B cell (primary cell): ENCODE data around the gene BLTP1. TPM values are rescaled to one million over a fixed set of nuclear protein-coding genes. Genes with fewer than 3 reads are reported as not detected.

ENCODE experiments used
- ATAC-seq: fragments of 200-7000 bp; cut with Tn5 transposase; one replicate; pipeline ENCODE4 v1.10.0; 2021; ENCODE audit warnings: low read depth, mild to moderate bottlenecking, moderate number of reproducible peaks, moderate library complexity
- CTCF ChIA-PET: fragments of 350-600 bp; sonication (Branson Sonifier 250); formaldehyde crosslinking; loops from one replicate; lab custom pipeline; 2021; ENCODE audit warnings: antibody characterized with exemption, inconsistent platforms; lab: Charles Lee
- POLR2A ChIA-PET: fragments of 350-600 bp; sonication (Branson Sonifier 250); formaldehyde crosslinking; loops from one replicate; lab custom pipeline; 2021; ENCODE audit warnings: antibody characterized with exemption; lab: Charles Lee
- DNase-seq: peaks from one replicate; pipeline ENCODE4 v3.0.0; 2013
- H2AFZ ChIP-seq: 2 replicates; pipeline ENCODE4 v1.6.1; 2012; ENCODE audit warnings: mild to moderate bottlenecking, low read depth, low read length; ENCODE audit not compliant: insufficient read depth, poor library complexity, severe bottlenecking
- H3K27ac ChIP-seq, 2 donors: 1 replicate in 1 of 2; 2 replicates in 1 of 2; pipeline ENCODE4 v1.5.1; 2012 to 2013; ENCODE audit warnings: low read length in 2 of 2, mild to moderate bottlenecking in 2 of 2, moderate library complexity in 1 of 2
- H3K27me3 ChIP-seq, 4 experiments: fragments of 200-600 bp in 1 of 4; sonication (generic) in 1 of 4; replicated peaks in 1 of 4; 1 replicate in 2 of 4; 2 replicates in 2 of 4; pipeline versions ENCODE4 v1.6.1 to v1.7.0; 2013 to 2016; ENCODE audit warnings: low read length in 3 of 4, mild to moderate bottlenecking in 2 of 4, mixed read lengths in 1 of 4, moderate library complexity in 1 of 4; ENCODE audit not compliant: insufficient read depth in 4 of 4, control insufficient read depth in 3 of 4; ENCODE audit errors: control extremely low read depth in 1 of 4
- H3K36me3 ChIP-seq, 2 experiments: replicated peaks in 1 of 2; 1 replicate in 1 of 2; 2 replicates in 1 of 2; pipeline versions ENCODE4 v1.6.1 to v1.7.1; 2013; ENCODE audit warnings: low read length in 1 of 2; ENCODE audit not compliant: insufficient read depth in 2 of 2, control insufficient read depth in 1 of 2; ENCODE audit errors: control extremely low read depth in 1 of 2, extremely low read depth in 1 of 2
- H3K4me1 ChIP-seq, 2 donors: fragments of 200-600 bp in 1 of 2; sonication (generic) in 1 of 2; 1 replicate in 1 of 2; 2 replicates in 1 of 2; pipeline versions ENCODE4 v1.5.1 to v1.6.1; 2013 to 2017; ENCODE audit warnings: low read length in 2 of 2; ENCODE audit not compliant: control insufficient read depth in 2 of 2, insufficient read depth in 2 of 2
- H3K4me2 ChIP-seq: replicated peaks from 2 replicates; pipeline ENCODE3; 2012; ENCODE audit warnings: mild to moderate bottlenecking, low read depth, low read length; ENCODE audit not compliant: poor library complexity, severe bottlenecking
- H3K4me3 ChIP-seq, 5 experiments: fragments of 200-600 bp in 1 of 5; sonication (generic) in 1 of 5; 1 replicate in 3 of 5; 2 replicates in 2 of 5; pipeline versions ENCODE4 v1.5.1 to v1.7.0; 2011 to 2016; ENCODE audit warnings: low read length in 4 of 5, mild to moderate bottlenecking in 4 of 5, low read depth in 2 of 5, control low read depth in 1 of 5, moderate library complexity in 1 of 5; ENCODE audit not compliant: insufficient read depth in 1 of 5; ENCODE audit errors: control extremely low read depth in 1 of 5, extremely low read depth in 1 of 5
- H3K79me2 ChIP-seq: fragments of 200-600 bp; sonication (generic); one replicate; pipeline ENCODE4 v1.6.0; 2016; ENCODE audit warnings: low read length; ENCODE audit not compliant: control insufficient read depth, insufficient read depth
- H3K9ac ChIP-seq: fragments of 200-600 bp; sonication (generic); 2 replicates; pipeline ENCODE4 v1.6.1; 2017; ENCODE audit warnings: mild to moderate bottlenecking, low read length, moderate library complexity
- H3K9me3 ChIP-seq, 3 donors: one replicate each; pipeline versions ENCODE4 v1.6.1 to v1.7.1; 2013; ENCODE audit warnings: low read length in 2 of 3; ENCODE audit not compliant: control insufficient read depth in 2 of 3, insufficient read depth in 1 of 3; ENCODE audit errors: control extremely low read depth in 1 of 3
- H4K20me1 ChIP-seq: 2 replicates; pipeline ENCODE4 v1.6.0; 2012; ENCODE audit warnings: mild to moderate bottlenecking, low read length; ENCODE audit not compliant: insufficient read depth, control insufficient read depth, poor library complexity, severe bottlenecking
- H3K27ac Mint-ChIP-seq: one replicate; pipeline ENCODE4 v1.8.0; 2021; ENCODE audit warnings: mixed read lengths
- H3K27me3 Mint-ChIP-seq: one replicate; pipeline ENCODE4 v1.8.0; 2021; ENCODE audit warnings: mixed read lengths
- H3K4me1 Mint-ChIP-seq: one replicate; pipeline ENCODE4 v1.8.0; 2021; ENCODE audit warnings: mixed read lengths
- H3K4me3 Mint-ChIP-seq: one replicate; pipeline ENCODE4 v1.8.0; 2021; ENCODE audit warnings: mixed read lengths
- H3K9me3 Mint-ChIP-seq: one replicate; pipeline ENCODE4 v1.8.0; 2022; ENCODE audit warnings: mixed read lengths; ENCODE audit not compliant: insufficient read depth
- EZH2 ChIP-seq: IDR thresholded peaks from 2 replicates; pipeline ENCODE4 v1.6.1; 2012; ENCODE audit warnings: borderline replicate concordance, low read depth, mild to moderate bottlenecking, moderate library complexity, low read length; ENCODE audit not compliant: insufficient read depth, poor library complexity, severe bottlenecking
- WGBS: methylation state at CpG from one replicate; pipeline ENCODE4 v1.1.5; 2013; ENCODE audit warnings: missing lambda C conversion rate; ENCODE audit not compliant: insufficient coverage; 5-methylcytosine and 5-hydroxymethylcytosine counted together
- intact Hi-C: fragments of 100-400 bp; cut with micrococcal nuclease; formaldehyde crosslinking; loops from one replicate; pipeline ENCODE4 v1.10.0; 2022
- polyA plus RNA-seq: library from polyadenylated mRNA; depleted of rRNA; stranded (reverse); fragments of >200 nt; gene quantifications from 2 replicates; pipeline ENCODE4 v1.2.3, GENCODE V29; 2012
- total RNA-seq, 2 donors: library from RNA; stranded (reverse); fragments of 120-200 nt in 1 of 2; gene quantifications; 1 replicate in 1 of 2; 2 replicates in 1 of 2; pipeline versions ENCODE4 v1.2.3 to v1.2.4, GENCODE V29; 2013 to 2022
- TF ChIP-seq, protein P1 (sequence below): fragments of 200-600 bp; IDR thresholded peaks from one replicate; pipeline ENCODE4 v1.8.0; 2022; ENCODE audit warnings: antibody characterized with exemption, mild to moderate bottlenecking

Gene BLTP1
- total and polyA plus RNA-seq, 2 donors (not counting 1 experiment from before 2014, with no cell fraction given) = 24.5 to 86.3 TPM

DNA sequence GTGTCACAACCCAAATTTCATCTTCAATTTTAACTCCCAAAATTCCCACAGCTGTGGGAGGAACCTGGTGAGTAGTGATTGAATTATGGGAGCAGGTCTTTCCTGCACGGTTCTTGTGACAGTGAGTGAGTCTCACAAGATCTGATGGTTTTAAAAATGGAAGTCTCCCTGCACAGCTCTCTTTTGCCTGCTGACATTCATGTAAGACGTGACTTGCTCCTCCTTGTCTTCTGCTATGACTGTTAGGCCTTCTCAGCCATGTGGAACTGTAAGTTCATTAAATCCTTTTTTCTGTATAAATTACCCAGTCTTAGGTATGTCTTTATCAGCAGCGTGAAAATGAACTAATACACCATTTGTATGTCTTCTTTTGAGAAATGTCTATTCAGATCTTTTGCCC, 13.0 kb upstream of the BLTP1 start:
- Histone ChIP-seq H3K27me3 (peaks cover 0 to 6% (median under 1%) of the 10 kb centered on the region in 4 experiments), H3K27ac (no peak overlapping the region), H4K20me1 (no peaks in the 10 kb centered on the region), H2AFZ (no peak overlapping the region), H3K9ac (no peak overlapping the region), H3K36me3 (no peaks in the 10 kb centered on the region), H3K79me2 (no peaks in the 10 kb centered on the region), H3K4me2 (no peak overlapping the region), H3K4me3 (no peak overlapping the region), H3K4me1 (no peaks in the 10 kb centered on the region), H3K9me3 (no peaks in the 10 kb centered on the region)
- no peak for DNase-seq
- intact Hi-C loops = no loop called here
- WGBS = 83% methylated on average over 2 of the region's 3 CpGs
- ChIA-PET POLR2A (no interaction called here), CTCF (no interaction called here)
- H3K9me3 Mint-ChIP-seq = no peaks in the 10 kb centered on the region
- H3K27me3 Mint-ChIP-seq = peaks cover 26% of the 10 kb centered on the region
- ATAC-seq = no peak
- H3K4me1 Mint-ChIP-seq = no peaks in the 10 kb centered on the region
- no peak for TF ChIP-seq EZH2
- TF ChIP-seq, protein P1, sequence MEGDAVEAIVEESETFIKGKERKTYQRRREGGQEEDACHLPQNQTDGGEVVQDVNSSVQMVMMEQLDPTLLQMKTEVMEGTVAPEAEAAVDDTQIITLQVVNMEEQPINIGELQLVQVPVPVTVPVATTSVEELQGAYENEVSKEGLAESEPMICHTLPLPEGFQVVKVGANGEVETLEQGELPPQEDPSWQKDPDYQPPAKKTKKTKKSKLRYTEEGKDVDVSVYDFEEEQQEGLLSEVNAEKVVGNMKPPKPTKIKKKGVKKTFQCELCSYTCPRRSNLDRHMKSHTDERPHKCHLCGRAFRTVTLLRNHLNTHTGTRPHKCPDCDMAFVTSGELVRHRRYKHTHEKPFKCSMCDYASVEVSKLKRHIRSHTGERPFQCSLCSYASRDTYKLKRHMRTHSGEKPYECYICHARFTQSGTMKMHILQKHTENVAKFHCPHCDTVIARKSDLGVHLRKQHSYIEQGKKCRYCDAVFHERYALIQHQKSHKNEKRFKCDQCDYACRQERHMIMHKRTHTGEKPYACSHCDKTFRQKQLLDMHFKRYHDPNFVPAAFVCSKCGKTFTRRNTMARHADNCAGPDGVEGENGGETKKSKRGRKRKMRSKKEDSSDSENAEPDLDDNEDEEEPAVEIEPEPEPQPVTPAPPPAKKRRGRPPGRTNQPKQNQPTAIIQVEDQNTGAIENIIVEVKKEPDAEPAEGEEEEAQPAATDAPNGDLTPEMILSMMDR = no peak
- no peak overlapping the region for H3K27ac Mint-ChIP-seq
- H3K4me3 Mint-ChIP-seq = no peak overlapping the region

DNA sequence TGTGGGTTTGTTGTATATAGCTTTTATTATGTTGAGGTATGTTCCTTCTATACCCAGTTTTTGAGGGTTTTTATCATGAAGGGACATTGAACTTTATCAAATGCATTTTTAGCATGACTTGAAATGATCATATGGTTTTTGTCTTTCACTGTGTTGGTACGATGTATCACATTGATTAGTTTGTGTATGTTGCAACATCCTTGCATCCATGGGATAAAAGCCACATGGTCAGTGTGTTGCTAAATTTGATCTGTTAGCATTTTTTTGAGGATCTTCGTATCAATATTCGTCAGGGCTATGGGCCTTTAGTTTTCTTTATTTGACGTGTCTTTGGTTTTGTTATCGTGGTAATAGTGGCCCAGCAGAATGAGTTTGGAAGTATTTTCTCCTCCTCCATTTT, 11.3 kb upstream of the BLTP1 start:
- H3K9ac ChIP-seq = no peak overlapping the region
- ATAC-seq = no peak
- no peak overlapping the region for H3K4me2 ChIP-seq
- CTCF ChIA-PET = no interaction called here
- Mint-ChIP-seq H3K9me3 (no peaks in the 10 kb centered on the region), H3K4me3 (no peak overlapping the region), H3K27me3 (peaks cover 35% of the 10 kb centered on the region), H3K27ac (no peak overlapping the region), H3K4me1 (no peaks in the 10 kb centered on the region)
- H2AFZ ChIP-seq = no peak overlapping the region
- no peak overlapping the region for H3K27ac ChIP-seq
- TF ChIP-seq EZH2 = no peak
- TF ChIP-seq, protein P1 = no peak
- no peaks in the 10 kb centered on the region for H4K20me1 ChIP-seq
- H3K79me2 ChIP-seq = no peaks in the 10 kb centered on the region
- POLR2A ChIA-PET = no interaction called here
- H3K36me3 ChIP-seq = no peaks in the 10 kb centered on the region
- H3K9me3 ChIP-seq = peaks cover 0 to 6% (median 0%) of the 10 kb centered on the region in 3 donors
- DNase-seq = no peak
- no peak overlapping the region for H3K4me3 ChIP-seq
- intact Hi-C loops = no loop called here
- 94% methylated on average over 1 of the region's 5 CpGs for WGBS
- no peaks in the 10 kb centered on the region for H3K4me1 ChIP-seq
- peaks cover 0 to 14% (median 10%) of the 10 kb centered on the region in 4 experiments for H3K27me3 ChIP-seq
